Measurements from ENCODE around the gene PCGF6.
"Not testable (repeated sequence)": the region's sequence is repeated elsewhere in the genome, so short reads cannot be mapped to it uniquely, and the experiment has no call there.

Gene PCGF6

DNA sequence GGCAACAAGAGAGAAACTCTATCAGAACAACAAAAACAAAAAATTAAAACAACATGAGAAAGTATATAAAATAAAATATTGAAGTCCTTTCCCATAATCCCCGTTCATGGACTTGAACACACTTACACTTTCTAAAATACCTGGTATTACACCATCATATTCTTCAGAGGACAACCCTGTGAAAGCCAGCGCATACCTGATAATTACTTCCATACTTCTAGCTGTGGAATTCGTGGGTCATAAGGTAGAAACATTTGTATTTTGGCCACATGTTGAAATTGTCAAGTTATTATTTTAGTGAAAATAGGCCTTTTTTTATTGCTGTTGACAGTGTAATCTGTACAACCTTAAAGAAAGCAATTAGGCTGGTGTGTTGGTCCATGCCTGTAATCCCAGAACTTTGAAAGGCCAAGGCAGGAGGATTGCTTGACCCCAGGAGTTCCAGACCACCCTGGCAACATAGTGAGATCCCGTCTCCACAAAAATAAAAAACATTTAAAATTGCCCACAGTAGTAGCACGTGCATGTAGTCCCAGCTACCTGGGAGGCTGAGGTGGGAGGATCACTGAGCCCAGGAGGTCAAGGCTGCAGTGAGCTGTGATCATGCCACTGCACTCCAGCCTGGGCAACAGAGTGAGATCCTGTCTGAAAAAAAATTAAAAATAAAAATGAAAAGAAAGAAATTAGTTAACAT is 5.1 kb upstream of the PCGF6 start:
- Mint-ChIP-seq H3K9me3 (no peaks in the 10 kb centered on the region), H3K36me3 (ENCODE audit: low read depth) (no peaks in the 10 kb centered on the region), H3K27ac (no peak overlapping the region), H3K4me3 (no peak overlapping the region), H3K4me1 (no peaks in the 10 kb centered on the region), H3K27me3 (ENCODE audit: low read depth) (no peaks in the 10 kb centered on the region)
- TF ChIP-seq, protein P1, sequence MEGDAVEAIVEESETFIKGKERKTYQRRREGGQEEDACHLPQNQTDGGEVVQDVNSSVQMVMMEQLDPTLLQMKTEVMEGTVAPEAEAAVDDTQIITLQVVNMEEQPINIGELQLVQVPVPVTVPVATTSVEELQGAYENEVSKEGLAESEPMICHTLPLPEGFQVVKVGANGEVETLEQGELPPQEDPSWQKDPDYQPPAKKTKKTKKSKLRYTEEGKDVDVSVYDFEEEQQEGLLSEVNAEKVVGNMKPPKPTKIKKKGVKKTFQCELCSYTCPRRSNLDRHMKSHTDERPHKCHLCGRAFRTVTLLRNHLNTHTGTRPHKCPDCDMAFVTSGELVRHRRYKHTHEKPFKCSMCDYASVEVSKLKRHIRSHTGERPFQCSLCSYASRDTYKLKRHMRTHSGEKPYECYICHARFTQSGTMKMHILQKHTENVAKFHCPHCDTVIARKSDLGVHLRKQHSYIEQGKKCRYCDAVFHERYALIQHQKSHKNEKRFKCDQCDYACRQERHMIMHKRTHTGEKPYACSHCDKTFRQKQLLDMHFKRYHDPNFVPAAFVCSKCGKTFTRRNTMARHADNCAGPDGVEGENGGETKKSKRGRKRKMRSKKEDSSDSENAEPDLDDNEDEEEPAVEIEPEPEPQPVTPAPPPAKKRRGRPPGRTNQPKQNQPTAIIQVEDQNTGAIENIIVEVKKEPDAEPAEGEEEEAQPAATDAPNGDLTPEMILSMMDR (IDR thresholded peaks at IDR 0.05; ENCODE audit: unreplicated experiment in 3 of 3) = no peak

DNA sequence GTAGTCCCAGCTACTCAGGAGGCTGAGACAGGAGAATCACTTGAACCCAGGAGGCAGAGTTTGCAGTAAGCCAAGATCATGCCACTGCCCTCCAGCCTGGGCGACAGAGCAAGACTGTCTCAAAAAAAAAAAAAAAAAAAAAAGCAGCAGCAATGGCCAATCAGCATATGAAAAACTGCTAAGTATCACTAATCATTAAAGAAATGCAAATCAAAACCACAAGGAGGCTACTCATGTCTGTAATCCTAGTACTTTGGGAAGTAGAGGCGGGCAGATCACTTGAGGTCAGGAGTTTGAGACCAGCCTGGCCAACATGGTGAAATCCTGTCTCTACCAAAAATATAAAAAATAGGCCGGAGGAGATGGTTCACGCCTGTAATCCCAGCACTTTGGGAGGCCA is 3.6 kb upstream of the PCGF6 start:
- H3K4me3 Mint-ChIP-seq; H3K27ac Mint-ChIP-seq; H3K9me3 Mint-ChIP-seq; H3K4me1 Mint-ChIP-seq; H3K36me3 Mint-ChIP-seq (ENCODE audit: low read depth); H3K27me3 Mint-ChIP-seq (ENCODE audit: low read depth): not testable (repeated sequence)

GRCh38 chr10:103353281-103353680 is 2.3 kb upstream of the PCGF6 start:
- peaks cover 4% of the 10 kb centered on the region for H3K4me1 Mint-ChIP-seq
- H3K27ac Mint-ChIP-seq = no peak overlapping the region
- no peaks in the 10 kb centered on the region for H3K9me3 Mint-ChIP-seq
- H3K4me3 Mint-ChIP-seq = peak overlapping the region in 1 of 3 experiments; percentile 32
- TF ChIP-seq, protein P1 (IDR thresholded peaks at IDR 0.05; ENCODE audit: unreplicated experiment in 3 of 3) = no peak
- H3K36me3 Mint-ChIP-seq (ENCODE audit: low read depth) = peaks cover 2% of the 10 kb centered on the region
- H3K27me3 Mint-ChIP-seq (ENCODE audit: low read depth) = no peaks in the 10 kb centered on the region

DNA sequence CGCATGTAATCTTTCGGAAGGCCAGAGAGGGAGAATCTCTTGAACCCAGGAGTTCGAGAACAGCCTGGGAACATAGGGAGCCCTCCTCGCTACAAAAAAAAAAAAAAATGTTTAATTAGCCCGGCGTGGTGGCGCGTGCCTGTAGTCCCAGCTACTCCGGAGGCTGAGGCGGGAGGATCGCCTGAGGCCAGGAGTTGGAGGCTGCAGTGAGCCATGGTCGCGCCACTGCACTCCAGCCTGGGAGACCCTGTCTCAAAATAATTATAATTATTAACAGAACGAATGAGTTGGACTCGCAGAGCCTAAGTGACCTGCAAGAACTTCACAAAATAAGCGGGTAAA is 794 bp downstream of the PCGF6 start:
- H3K27me3 Mint-ChIP-seq (ENCODE audit: low read depth) = no peaks in the 10 kb centered on the region
- TF ChIP-seq, protein P1 (IDR thresholded peaks at IDR 0.05; ENCODE audit: unreplicated experiment in 3 of 3) = no peak
- no peaks in the 10 kb centered on the region for H3K9me3 Mint-ChIP-seq
- H3K27ac Mint-ChIP-seq = peak overlapping the region in 2 of 3 experiments; percentile 69 to 98
- H3K36me3 Mint-ChIP-seq (ENCODE audit: low read depth) = peaks cover 8% of the 10 kb centered on the region
- H3K4me3 Mint-ChIP-seq = peak overlapping the region; percentile 87 to 95 (median 94)
- H3K4me1 Mint-ChIP-seq = peaks cover 4% of the 10 kb centered on the region

- TF ChIP-seq, protein P1 (IDR thresholded peaks at IDR 0.05; ENCODE audit: unreplicated experiment in 3 of 3) = no peak
- no peak overlapping the region for H3K27ac Mint-ChIP-seq
- H3K4me1 Mint-ChIP-seq = no peaks in the 10 kb centered on the region
- H3K9me3 Mint-ChIP-seq = no peaks in the 10 kb centered on the region
- H3K4me3 Mint-ChIP-seq = no peak overlapping the region
- H3K27me3 Mint-ChIP-seq (ENCODE audit: low read depth) = no peaks in the 10 kb centered on the region
- H3K36me3 Mint-ChIP-seq (ENCODE audit: low read depth) = peaks cover 36% of the 10 kb centered on the region
These were observed 14.6 kb downstream of the PCGF6 start for GRCh38 chr10:103336370-103336769.

DNA sequence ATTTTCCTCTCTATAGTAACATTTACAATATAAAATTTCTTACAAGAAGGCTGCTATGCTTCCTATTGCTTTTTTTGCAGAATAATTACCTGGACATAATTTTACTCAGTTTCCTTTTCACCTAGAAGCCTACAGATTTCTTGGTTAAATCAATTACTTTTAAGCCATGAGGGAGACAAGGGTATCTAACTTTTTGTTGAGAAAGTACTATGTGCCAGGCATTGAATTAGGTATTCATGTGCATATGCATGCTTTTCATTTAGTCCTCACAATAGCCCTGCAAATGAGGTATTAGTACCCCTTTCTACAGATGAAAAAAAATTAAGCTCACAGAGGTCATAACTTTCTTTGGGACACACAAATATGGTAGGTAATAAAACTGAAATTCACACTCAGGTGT is 16.4 kb downstream of the PCGF6 start:
- no peaks in the 10 kb centered on the region for H3K9me3 Mint-ChIP-seq
- TF ChIP-seq, protein P1 (IDR thresholded peaks at IDR 0.05; ENCODE audit: unreplicated experiment in 3 of 3) = no peak
- H3K27ac Mint-ChIP-seq = no peak overlapping the region
- H3K27me3 Mint-ChIP-seq (ENCODE audit: low read depth) = no peaks in the 10 kb centered on the region
- H3K36me3 Mint-ChIP-seq (ENCODE audit: low read depth) = peaks cover 41% of the 10 kb centered on the region
- H3K4me1 Mint-ChIP-seq = no peaks in the 10 kb centered on the region
- no peak overlapping the region for H3K4me3 Mint-ChIP-seq
